GM08714 (cell line): ENCODE measurements around the gene TRERF1.
"Not testable (repeated sequence)": the region's sequence is repeated elsewhere in the genome, so short reads cannot be mapped to it uniquely, and the experiment has no call there.

ENCODE experiments used
- H3K4me3 ChIP-seq: fragments of 200-500 bp; sonication (Bioruptor generic); 2 replicates; pipeline ENCODE4 v1.5.1; 2014; ENCODE audit warnings: mild to moderate bottlenecking, low read length, inconsistent platforms
- ZNF274 ChIP-seq: IDR thresholded peaks from 2 replicates; pipeline ENCODE4 v1.6.1; 2012; ENCODE audit warnings: mild to moderate bottlenecking, low read depth, low read length

The TRERF1 gene, protein sequence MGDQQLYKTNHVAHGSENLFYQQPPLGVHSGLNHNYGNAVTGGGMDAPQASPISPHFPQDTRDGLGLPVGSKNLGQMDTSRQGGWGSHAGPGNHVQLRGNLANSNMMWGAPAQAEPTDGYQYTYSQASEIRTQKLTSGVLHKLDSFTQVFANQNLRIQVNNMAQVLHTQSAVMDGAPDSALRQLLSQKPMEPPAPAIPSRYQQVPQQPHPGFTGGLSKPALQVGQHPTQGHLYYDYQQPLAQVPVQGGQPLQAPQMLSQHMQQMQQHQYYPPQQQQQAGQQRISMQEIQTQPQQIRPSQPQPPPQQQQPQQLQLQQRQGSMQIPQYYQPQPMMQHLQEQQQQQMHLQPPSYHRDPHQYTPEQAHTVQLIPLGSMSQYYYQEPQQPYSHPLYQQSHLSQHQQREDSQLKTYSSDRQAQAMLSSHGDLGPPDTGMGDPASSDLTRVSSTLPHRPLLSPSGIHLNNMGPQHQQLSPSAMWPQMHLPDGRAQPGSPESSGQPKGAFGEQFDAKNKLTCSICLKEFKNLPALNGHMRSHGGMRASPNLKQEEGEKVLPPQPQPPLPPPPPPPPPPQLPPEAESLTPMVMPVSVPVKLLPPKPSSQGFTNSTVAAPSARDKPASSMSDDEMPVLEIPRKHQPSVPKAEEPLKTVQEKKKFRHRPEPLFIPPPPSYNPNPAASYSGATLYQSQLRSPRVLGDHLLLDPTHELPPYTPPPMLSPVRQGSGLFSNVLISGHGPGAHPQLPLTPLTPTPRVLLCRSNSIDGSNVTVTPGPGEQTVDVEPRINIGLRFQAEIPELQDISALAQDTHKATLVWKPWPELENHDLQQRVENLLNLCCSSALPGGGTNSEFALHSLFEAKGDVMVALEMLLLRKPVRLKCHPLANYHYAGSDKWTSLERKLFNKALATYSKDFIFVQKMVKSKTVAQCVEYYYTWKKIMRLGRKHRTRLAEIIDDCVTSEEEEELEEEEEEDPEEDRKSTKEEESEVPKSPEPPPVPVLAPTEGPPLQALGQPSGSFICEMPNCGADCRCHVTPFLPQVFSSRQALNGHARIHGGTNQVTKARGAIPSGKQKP (N-terminal part only)

DNA sequence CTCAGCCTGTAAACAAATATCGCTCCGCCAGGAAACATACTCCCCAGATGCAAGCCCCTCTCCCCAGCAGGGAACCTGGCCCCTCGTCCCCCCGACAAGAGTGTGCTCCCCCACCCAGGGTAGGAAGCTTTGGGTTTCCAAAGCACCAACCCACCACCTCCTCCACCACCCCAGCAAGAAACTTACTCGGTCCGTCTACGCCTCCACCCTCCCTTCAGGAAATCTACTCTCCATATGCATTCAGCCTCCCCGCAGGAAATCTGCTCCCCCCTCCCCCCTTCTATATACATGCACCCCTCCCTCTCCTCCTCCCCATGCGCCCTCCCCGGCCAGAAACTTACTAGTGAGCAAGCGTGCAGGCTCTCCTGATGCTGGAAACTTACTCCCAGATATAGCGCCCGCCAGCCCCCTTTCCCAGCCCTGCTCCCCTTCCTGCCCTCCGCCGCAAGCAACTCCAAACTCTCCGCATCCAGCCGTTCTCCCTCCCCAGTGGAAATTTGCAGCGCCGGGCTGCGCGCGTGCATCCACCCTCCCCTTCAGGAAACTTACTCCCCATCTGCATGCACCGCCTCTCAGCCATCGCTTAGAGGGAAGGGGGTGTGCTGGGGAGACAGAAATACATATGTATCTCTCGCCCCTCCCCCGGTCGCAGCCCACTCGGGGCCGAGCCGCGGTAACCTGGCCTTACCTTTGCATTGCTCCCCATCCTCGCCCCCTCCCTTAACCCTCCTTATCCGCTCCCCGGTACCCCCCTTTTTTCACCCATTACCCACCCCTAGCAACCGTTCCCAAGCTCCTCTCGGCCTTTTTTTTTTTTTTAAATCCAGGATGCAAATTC, at the start of gene TRERF1:
TSS of gene TRERF1 (minus strand) at position 594 of the 838 bp plus-strand sequence. CDS start 182,336 bp downstream, outside the sequence.
- peak within 1 kb of the TSS; percentile 95 for H3K4me3 ChIP-seq
- TF ChIP-seq ZNF274 = no peak

DNA sequence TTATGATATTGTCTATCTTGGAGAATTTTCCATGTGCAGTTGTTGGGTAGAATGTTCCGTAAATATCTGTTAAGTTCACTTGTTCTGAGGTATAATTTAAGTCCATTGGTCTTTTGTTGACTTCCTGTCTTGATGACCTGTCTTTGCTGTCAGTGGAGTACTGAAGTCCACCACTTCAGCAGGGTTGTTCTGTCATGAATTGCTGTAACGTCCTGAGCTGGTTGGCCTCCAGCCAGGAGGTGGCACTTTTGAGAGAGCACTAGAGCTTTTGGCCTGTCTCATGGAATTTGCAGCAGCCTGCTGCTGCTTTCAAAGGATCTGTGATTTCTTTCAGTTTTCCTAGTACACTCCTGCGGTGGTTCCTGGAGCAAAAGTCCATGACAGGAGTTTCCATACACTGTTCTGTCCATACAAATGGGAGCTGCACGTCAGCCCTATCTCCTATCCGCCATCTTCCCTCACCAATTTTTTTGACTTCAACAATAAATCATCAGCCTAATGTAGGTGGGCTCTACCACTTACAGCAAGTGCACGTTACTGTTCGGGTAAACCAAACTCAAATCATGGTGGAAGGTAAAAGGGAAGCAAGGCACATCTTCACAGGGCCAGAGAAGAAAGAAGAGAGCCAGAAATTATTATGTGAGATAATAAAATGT, 46.9 kb upstream of the TRERF1 start:
- H3K4me3 ChIP-seq = no peak overlapping the region
- no peak for TF ChIP-seq ZNF274

DNA sequence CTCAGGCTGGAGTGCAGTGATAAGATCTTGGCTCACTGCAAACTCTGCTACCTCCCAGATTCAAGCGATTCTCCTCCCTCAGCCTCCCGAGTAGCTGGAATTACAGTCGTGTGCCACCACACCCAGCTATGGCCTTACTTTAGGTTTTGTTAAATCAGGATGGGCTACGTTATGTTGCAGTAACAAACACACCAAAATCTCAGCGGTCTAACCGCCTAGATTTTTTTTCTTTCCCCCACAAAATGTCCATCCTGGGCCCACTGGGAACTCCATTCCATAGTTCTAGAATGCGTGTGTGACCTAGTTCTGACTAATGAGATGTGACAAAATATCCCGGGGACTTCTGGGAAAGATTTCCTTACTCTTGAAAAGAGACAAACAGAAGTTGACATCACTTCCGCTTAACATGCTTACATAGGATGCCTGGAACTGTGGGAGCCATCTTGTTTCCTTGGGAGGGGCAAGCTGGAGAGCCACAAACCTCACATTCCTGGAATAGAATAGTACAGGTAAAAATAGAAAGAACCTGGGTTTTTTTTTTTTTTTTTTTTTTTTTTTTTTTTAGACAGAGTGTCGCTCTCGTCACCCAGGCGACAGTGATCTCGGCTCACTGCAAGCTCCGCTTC, 42.3 kb upstream of the TRERF1 start:
- no peak for TF ChIP-seq ZNF274

DNA sequence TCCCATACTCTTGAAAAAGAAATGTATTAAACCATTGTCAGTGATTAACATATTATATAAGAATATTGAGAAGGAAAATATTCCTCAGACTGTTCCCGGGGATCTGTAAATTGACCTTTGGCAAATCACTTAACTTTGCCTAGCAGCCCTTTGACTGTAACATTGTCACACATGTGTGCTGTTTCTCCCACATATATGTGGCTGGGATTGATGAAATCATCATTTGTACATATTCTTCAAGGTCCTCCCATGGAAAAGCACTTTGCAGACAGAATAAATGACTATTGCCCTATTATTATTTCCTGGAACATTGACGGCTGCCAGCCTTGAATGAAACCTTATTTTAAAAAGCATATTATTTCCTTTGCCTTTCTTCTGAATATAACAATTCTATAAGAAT, 36.4 kb upstream of the TRERF1 start:
- no peak overlapping the region for H3K4me3 ChIP-seq
- no peak for TF ChIP-seq ZNF274

More for the DNA sequence above, 42.3 kb upstream of the TRERF1 start:
- H3K4me3 ChIP-seq = no peak overlapping the region

DNA sequence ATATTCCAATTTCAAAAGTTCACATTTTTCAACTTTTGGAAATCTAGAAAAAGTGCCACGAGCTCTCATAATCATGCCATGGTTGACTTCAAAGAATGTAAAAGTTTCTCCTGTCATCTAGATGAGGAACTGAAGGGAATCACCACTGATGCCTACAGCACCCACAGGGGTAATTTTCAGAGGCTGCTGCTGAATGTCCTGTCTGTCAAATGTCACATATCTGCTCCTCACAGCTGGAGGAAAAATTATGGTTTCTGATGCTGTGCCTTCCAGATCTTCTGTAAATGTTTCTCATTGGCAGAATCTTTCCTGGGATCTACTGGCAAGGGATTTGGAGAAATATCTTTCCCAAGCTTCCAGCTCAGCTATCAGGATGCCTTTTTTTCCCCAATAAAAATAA, 32.5 kb upstream of the TRERF1 start:
- no peak overlapping the region for H3K4me3 ChIP-seq
- TF ChIP-seq ZNF274 = no peak

DNA sequence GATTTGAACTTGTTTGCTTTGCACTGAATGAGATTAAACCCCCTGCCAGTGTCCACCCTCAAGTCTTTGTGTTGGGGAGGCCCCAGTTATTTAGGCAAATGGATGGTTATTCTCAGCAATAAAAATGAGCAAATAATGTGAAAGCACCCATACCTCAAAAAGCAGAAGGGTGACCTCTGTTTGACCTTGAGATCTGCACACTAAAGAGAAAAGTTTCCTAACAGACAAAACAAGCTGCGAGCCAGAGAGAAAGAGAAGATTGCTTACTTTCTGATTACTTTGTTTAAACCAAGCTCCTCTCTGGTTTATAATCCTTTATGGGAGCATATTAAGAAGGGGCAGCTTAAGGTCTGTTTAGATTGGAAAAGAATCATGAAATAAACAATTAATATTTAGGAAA, 30.4 kb upstream of the TRERF1 start:
- no peak overlapping the region for H3K4me3 ChIP-seq
- TF ChIP-seq ZNF274 = no peak

DNA sequence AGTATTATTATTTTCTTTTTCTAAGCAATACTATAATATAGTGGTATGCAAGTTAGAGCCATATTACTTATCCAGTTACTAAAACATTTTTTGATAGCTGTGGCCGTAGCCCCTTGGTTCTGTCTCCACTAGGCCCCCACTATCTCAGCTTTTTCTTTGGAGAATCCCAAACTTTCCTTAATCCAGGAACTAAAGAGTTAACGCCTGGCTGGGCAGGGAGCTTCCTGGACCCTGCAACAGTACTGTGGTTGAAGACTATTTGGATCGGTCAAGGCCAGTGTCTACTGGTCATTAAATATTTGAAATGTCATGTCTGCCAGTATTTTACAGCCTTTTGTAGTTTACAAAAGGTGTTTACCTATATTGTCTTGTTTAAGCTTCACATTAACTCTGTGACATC, 20.0 kb upstream of the TRERF1 start:
- TF ChIP-seq ZNF274 = no peak

DNA sequence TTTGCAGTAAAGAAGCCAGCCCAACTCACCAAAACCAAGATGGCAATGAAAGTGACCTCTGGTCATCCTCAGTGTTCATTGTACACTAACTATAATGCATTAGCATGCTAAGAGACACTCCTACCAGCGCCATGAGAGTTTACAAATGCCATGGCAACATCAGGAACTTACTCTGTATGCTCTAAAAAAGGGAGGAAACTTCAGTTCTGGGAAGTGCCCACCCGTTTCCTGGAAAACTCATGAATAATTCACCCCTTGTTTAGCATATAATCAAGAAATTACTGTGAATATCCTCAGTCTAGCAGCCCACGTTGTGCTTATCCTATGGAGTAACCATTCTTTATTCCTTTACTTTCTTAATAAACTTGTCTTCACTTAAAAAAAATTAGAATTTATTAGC, 19.4 kb upstream of the TRERF1 start:
- TF ChIP-seq ZNF274 = no peak
- no peak overlapping the region for H3K4me3 ChIP-seq

More for the DNA sequence above, 20.0 kb upstream of the TRERF1 start:
- no peak overlapping the region for H3K4me3 ChIP-seq

DNA sequence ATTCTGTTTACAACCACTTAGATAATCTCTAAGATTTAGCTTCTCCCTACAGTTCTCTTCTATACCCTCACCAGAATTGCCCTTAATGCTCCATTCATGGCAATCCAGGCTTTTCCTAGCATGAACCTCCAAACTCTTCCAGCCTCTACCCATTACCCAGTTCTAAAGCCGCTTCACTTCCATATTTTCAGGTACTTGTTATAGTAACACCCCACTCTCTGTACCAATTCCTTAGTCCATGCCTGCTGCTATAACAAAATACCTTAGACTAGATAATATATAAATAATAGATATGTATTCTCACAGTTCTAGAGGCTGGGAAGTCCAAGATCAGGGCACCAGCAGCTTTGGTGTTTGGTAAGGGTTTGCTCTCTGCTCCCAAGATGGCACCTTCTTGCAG, 16.5 kb upstream of the TRERF1 start:
- H3K4me3 ChIP-seq = no peak overlapping the region

DNA sequence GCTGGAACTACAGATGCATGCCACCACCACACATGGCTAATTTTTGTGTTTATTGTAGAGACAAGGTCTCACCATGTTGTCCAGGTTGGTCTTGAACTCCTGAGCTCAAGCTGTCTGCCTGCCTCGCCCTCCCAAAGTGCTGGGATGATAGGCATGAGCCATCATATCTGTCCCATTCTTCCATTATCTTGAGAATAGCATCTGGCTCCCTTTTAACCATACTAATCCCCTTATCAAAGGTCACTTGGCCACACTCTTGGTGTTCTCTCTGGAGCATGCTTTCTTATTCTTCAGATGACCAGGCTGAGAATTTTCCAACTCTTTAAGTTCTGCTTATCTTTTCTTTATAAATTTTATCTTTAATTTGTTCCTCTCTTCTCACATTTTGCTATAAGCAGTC, 15.9 kb upstream of the TRERF1 start:
- no peak overlapping the region for H3K4me3 ChIP-seq
- no peak for TF ChIP-seq ZNF274

More for the DNA sequence above, 16.5 kb upstream of the TRERF1 start:
- TF ChIP-seq ZNF274 = no peak

DNA sequence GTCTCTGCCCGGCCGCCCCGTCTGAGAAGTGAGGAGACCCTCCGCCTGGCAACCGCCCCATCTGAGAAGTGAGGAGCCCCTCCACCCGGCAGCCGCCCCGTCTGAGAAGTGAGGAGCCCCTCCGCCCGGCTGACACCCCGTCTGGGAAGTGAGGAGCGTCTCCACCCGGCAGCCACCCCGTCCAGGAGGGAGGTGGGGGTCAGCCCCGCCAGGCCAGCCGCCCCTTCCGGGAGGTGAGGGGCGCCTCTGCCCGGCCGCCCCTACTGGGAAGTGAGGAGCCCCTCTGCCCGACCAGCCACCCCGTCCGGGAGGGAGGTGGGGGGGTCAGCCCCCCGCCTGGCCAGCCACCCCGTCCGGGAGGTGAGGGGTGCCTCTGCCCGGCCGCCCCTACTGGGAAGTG, 14.7 kb upstream of the TRERF1 start:
- H3K4me3 ChIP-seq = not testable (repeated sequence)

DNA sequence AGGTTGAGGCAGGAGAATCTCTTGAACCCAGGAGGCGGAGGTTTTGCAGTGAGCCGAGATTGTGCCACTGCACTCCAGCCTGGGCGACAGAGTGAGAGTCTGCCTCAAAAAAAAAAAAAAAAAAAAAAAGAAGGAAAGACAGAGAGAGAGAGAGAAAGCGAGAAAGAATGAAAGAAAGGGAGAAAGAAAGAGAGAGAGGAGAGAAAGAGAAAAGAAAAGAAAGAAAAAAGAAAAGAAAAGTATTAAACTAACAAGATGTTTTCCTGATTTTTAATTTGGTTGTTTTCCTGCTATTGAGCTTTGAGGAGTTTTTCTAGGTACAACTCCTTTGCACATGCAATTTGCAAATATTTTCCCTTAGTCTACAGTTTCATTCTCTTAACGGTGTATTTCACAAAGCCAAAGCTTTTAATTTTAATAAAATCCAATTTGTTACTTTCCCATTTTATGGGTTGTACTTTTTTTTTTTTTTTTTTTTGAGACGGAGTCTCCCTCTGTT, 10.8 kb upstream of the TRERF1 start:
- H3K4me3 ChIP-seq = no peak overlapping the region
- TF ChIP-seq ZNF274 = no peak

DNA sequence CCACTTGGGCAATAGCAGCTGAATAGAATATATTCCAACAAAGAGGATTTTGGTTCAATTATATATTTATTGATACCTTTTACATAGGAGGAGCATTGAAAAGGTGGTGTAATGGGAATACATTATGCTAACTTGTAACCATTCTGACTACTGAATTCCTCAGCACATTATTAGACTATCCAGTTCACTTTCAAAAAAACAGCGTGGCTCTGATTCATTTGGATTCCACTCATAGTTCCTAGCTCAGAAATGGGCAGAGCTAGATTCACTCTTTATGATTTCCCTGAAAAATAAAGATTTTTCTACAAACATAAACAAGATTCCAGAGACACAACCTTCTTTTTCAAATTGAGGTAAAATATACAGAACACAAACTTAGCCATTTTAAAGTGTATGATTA, 9.2 kb upstream of the TRERF1 start:
- no peak overlapping the region for H3K4me3 ChIP-seq
- TF ChIP-seq ZNF274 = no peak
